Measurements from ENCODE around the gene AHSA1. TPM values are rescaled to one million over a fixed set of nuclear protein-coding genes. Genes with fewer than 3 reads are reported as not detected.

Gene AHSA1
- total and polyA plus RNA-seq, 2 donors (not counting 1 experiment from before 2014, with no cell fraction given), result 83.2 to 87.5 TPM

- Histone ChIP-seq H2AFZ (ENCODE audit: insufficient read depth, low read depth, low read length, poor library complexity, severe bottlenecking) (no peak overlapping the region), H3K27me3 (replicated peaks in 1 of 4; ENCODE audit: control extremely low read depth in 1 of 4, control insufficient read depth in 3 of 4, insufficient read depth in 4 of 4, low read length in 3 of 4) (no peaks in the 10 kb centered on the region), H3K9ac (ENCODE audit: low read length) (no peak overlapping the region), H4K20me1 (ENCODE audit: control insufficient read depth, insufficient read depth, low read length, poor library complexity, severe bottlenecking) (no peaks in the 10 kb centered on the region), H3K9me3 (ENCODE audit: control extremely low read depth in 1 of 3, control insufficient read depth in 2 of 3, insufficient read depth in 1 of 3, low read length in 2 of 3) (no peaks in the 10 kb centered on the region), H3K36me3 (replicated peaks in 1 of 2; ENCODE audit: control extremely low read depth in 1 of 2, control insufficient read depth in 1 of 2, extremely low read depth in 1 of 2, insufficient read depth in 2 of 2, low read length in 1 of 2) (no peaks in the 10 kb centered on the region), H3K4me1 (ENCODE audit: control insufficient read depth in 2 of 2, insufficient read depth in 2 of 2, low read length in 2 of 2) (peaks cover 3 to 6% of the 10 kb centered on the region in 2 donors), H3K4me2 (replicated peaks; ENCODE audit: low read depth, low read length, poor library complexity, severe bottlenecking) (no peak overlapping the region), H3K4me3 (ENCODE audit: control extremely low read depth in 1 of 5, extremely low read depth in 1 of 5, insufficient read depth in 1 of 5, low read depth in 2 of 5, low read length in 4 of 5) (no peak overlapping the region), H3K27ac (ENCODE audit: low read length in 2 of 2) (no peak overlapping the region), H3K79me2 (ENCODE audit: control insufficient read depth, insufficient read depth, low read length) (no peaks in the 10 kb centered on the region)
- no peaks in the 10 kb centered on the region for H3K27me3 Mint-ChIP-seq
- ATAC-seq (ENCODE audit: low read depth) (no peak), DNase-seq (no peak)
- POLR2A ChIA-PET, result no interaction called here
- no peak overlapping the region for H3K4me3 Mint-ChIP-seq
- TF ChIP-seq CTCF (IDR thresholded peaks at IDR 0.05) (no peak), EZH2 (IDR thresholded peaks at IDR 0.05; ENCODE audit: borderline replicate concordance, insufficient read depth, low read depth, low read length, poor library complexity, severe bottlenecking) (no peak)
- H3K9me3 Mint-ChIP-seq (ENCODE audit: insufficient read depth), result no peaks in the 10 kb centered on the region
- H3K4me1 Mint-ChIP-seq, result no peaks in the 10 kb centered on the region
- intact Hi-C loops (cut with micrococcal nuclease), result no loop called here
- 79% methylated on average over 2 of the region's 5 CpGs for WGBS (ENCODE audit: insufficient coverage)
- CTCF ChIA-PET, result interaction anchor here (1.6 kb wide), 1 partner anchor 163 kb away, joined by 3 read pairs; no protein-coding TSS in a partner anchor
- no peak overlapping the region for H3K27ac Mint-ChIP-seq
Observed at GRCh38 chr14:77478029-77478428, 20.1 kb downstream of the AHSA1 start.

GRCh38 chr14:77478796-77479195 lies 20.9 kb downstream of the AHSA1 start:
- ChIA-PET POLR2A (interaction anchor here (0.7 kb wide), 1 partner anchor 806 kb away, joined by 4 read pairs; no protein-coding TSS in a partner anchor), CTCF (interaction anchor here (1.6 kb wide), 1 partner anchor 163 kb away, joined by 3 read pairs; no protein-coding TSS in a partner anchor)
- Histone ChIP-seq H3K9me3 (ENCODE audit: control extremely low read depth in 1 of 3, control insufficient read depth in 2 of 3, insufficient read depth in 1 of 3, low read length in 2 of 3) (no peaks in the 10 kb centered on the region), H3K4me3 (ENCODE audit: control extremely low read depth in 1 of 5, extremely low read depth in 1 of 5, insufficient read depth in 1 of 5, low read depth in 2 of 5, low read length in 4 of 5) (no peak overlapping the region), H3K4me1 (ENCODE audit: control insufficient read depth in 2 of 2, insufficient read depth in 2 of 2, low read length in 2 of 2) (peaks cover 3 to 6% of the 10 kb centered on the region in 2 donors), H4K20me1 (ENCODE audit: control insufficient read depth, insufficient read depth, low read length, poor library complexity, severe bottlenecking) (no peaks in the 10 kb centered on the region), H2AFZ (ENCODE audit: insufficient read depth, low read depth, low read length, poor library complexity, severe bottlenecking) (no peak overlapping the region), H3K4me2 (replicated peaks; ENCODE audit: low read depth, low read length, poor library complexity, severe bottlenecking) (no peak overlapping the region), H3K36me3 (replicated peaks in 1 of 2; ENCODE audit: control extremely low read depth in 1 of 2, control insufficient read depth in 1 of 2, extremely low read depth in 1 of 2, insufficient read depth in 2 of 2, low read length in 1 of 2) (no peaks in the 10 kb centered on the region), H3K27me3 (replicated peaks in 1 of 4; ENCODE audit: control extremely low read depth in 1 of 4, control insufficient read depth in 3 of 4, insufficient read depth in 4 of 4, low read length in 3 of 4) (no peaks in the 10 kb centered on the region), H3K9ac (ENCODE audit: low read length) (no peak overlapping the region), H3K79me2 (ENCODE audit: control insufficient read depth, insufficient read depth, low read length) (no peaks in the 10 kb centered on the region), H3K27ac (ENCODE audit: low read length in 2 of 2) (no peak overlapping the region)
- no peak for DNase-seq
- no peaks in the 10 kb centered on the region for H3K9me3 Mint-ChIP-seq (ENCODE audit: insufficient read depth)
- no peak overlapping the region for H3K4me3 Mint-ChIP-seq
- 71% methylated on average over 1 of the region's 1 CpG for WGBS (ENCODE audit: insufficient coverage)
- TF ChIP-seq CTCF (IDR thresholded peaks at IDR 0.05) (no peak), EZH2 (IDR thresholded peaks at IDR 0.05; ENCODE audit: borderline replicate concordance, insufficient read depth, low read depth, low read length, poor library complexity, severe bottlenecking) (no peak)
- no peak for ATAC-seq (ENCODE audit: low read depth)
- H3K27ac Mint-ChIP-seq, result no peak overlapping the region
- H3K27me3 Mint-ChIP-seq, result no peaks in the 10 kb centered on the region
- no peaks in the 10 kb centered on the region for H3K4me1 Mint-ChIP-seq
- intact Hi-C loops (cut with micrococcal nuclease), result no loop called here

All from B cell (primary cell).